IPS-20b (cell line): ENCODE measurements around the gene PLXNA4.

Experiments
- H3K27ac ChIP-seq: one replicate; pipeline ENCODE4 v1.5.1; 2013; ENCODE audit warnings: low read length
- H3K27me3 ChIP-seq: 2 replicates; pipeline ENCODE4 v1.6.1; 2013; ENCODE audit warnings: mild to moderate bottlenecking, low read length, inconsistent platforms; ENCODE audit not compliant: insufficient read depth
- H3K36me3 ChIP-seq: 2 replicates; pipeline ENCODE4 v1.6.1; 2013; ENCODE audit warnings: low read depth, mild to moderate bottlenecking, inconsistent platforms, low read length, moderate library complexity; ENCODE audit not compliant: insufficient read depth
- H3K4me1 ChIP-seq: 2 replicates; pipeline ENCODE4 v1.6.1; 2013; ENCODE audit warnings: mild to moderate bottlenecking, control low read depth, inconsistent platforms, low read length, moderate library complexity; ENCODE audit not compliant: insufficient read depth
- H3K4me3 ChIP-seq: 2 replicates; pipeline ENCODE4 v1.5.1; 2013; ENCODE audit warnings: mild to moderate bottlenecking, low read length, inconsistent platforms
- H3K9ac ChIP-seq: 2 replicates; pipeline ENCODE4 v1.6.1; 2013; ENCODE audit warnings: low read depth, mild to moderate bottlenecking, inconsistent platforms, low read length, moderate library complexity
- H3K9me3 ChIP-seq: 2 replicates; pipeline ENCODE4 v1.6.1; 2013; ENCODE audit warnings: mild to moderate bottlenecking, low read depth, low read length, inconsistent platforms; ENCODE audit not compliant: insufficient read depth

Gene PLXNA4

DNA sequence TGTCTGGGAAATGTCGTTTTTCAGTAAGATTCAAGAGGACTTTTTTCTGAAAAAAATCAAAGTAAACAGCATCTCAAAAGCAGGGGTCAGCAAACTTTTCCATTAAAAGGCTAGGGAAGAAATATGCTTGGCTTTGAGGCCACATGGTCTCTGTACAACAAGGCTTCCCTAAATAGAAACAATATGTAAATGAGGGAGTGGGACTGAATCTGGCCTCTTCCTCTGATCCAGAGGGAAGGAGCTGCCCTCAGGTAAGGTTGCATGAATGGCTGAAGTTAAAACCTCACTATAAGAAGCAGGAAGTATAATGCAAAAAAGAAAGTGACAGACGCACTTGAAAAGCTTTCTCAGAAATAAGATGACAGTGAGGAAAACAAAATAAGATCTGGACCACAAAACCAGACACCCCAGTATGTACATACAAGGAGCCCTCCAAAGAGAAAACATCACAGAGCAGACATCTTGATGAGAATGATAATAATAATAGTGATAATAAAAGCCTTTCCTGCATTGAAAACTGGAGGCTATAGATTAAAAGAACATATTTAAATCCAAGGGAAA lies 115.2 kb downstream of the PLXNA4 start:
- Histone ChIP-seq H3K9ac (no peak overlapping the region), H3K27ac (no peak overlapping the region), H3K9me3 (no peaks in the 10 kb centered on the region), H3K4me1 (peaks cover 7% of the 10 kb centered on the region; the same call in 1 of the 2 replicates), H3K4me3 (no peak overlapping the region), H3K36me3 (no peaks in the 10 kb centered on the region), H3K27me3 (no peaks in the 10 kb centered on the region)

DNA sequence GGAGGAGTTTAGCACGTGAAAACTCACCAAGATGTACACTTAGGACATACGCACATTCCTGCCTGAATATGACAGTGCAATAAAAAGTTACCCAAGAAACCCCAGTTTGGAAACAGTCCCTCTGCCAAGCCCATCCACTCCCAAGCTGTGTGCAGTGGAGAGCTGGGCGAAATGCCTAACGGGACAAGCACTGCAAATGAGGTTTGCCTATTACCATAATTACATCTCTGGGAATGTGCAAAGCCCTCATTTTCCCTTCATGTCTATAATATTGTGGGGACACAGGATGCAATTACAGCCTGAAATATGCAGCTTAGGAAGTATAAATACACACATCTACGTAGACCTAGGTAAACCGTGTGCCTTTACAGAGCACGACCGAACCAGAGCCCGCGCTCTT lies 117.5 kb downstream of the PLXNA4 start:
- Histone ChIP-seq H3K36me3 (no peaks in the 10 kb centered on the region), H3K9me3 (no peaks in the 10 kb centered on the region), H3K9ac (no peak overlapping the region), H3K27ac (no peak overlapping the region), H3K4me3 (no peak overlapping the region), H3K27me3 (no peaks in the 10 kb centered on the region), H3K4me1 (peaks cover 7% of the 10 kb centered on the region; the same call in 1 of the 2 replicates)

DNA sequence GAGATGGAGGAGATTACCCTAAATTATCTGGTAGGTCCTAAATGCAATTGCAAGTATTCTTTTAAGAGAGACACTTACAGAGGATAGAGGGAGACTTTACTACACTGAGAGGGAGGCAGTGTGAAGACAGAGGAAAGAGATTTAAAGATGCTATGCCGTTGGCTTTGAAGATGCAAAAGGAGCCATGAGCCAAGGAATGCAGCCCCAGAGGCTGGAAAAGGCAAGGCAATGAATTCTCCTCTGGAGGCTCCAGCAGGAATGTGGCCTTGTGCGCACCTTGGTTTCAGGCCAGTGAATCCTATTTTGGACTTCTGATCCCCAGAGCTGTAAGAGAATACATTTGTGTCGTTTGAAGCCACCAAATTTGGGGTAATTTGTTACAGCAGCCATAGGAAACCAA lies 118.6 kb downstream of the PLXNA4 start:
- Histone ChIP-seq H3K9ac (no peak overlapping the region), H3K4me1 (peaks cover 7% of the 10 kb centered on the region; the same call in 1 of the 2 replicates), H3K27ac (no peak overlapping the region), H3K4me3 (no peak overlapping the region), H3K9me3 (no peaks in the 10 kb centered on the region), H3K27me3 (no peaks in the 10 kb centered on the region), H3K36me3 (no peaks in the 10 kb centered on the region)

- H3K9ac ChIP-seq, result no peak overlapping the region
- no peaks in the 10 kb centered on the region for H3K36me3 ChIP-seq
- H3K9me3 ChIP-seq, result no peaks in the 10 kb centered on the region
- H3K27me3 ChIP-seq, result no peaks in the 10 kb centered on the region
- H3K27ac ChIP-seq, result no peak overlapping the region
- H3K4me1 ChIP-seq, result peaks cover 7% of the 10 kb centered on the region; the same call in 1 of the 2 replicates
- no peak overlapping the region for H3K4me3 ChIP-seq
Measured at GRCh38 chr7:132456418-132456817, 119.9 kb downstream of the PLXNA4 start.

DNA sequence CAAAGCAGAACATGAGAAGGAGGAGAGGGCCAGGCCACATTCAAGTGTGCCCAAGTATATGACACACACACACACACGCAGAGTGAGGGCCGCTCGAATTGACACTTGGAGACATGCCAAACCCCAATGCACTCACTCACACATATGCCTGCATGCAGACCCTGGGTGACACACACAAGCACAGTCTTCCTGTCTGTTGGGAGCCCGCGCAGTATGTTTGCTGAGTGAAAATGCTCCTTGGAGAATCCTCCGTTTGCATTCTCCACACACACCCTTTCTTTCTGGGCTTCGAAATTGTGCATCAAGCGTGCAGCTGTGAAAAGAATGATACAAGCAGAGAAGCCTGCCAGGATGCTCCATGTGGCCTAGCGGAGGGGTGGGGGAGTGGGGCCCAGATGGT lies 120.9 kb downstream of the PLXNA4 start:
- Histone ChIP-seq H3K27ac (no peak overlapping the region), H3K9me3 (no peaks in the 10 kb centered on the region), H3K4me3 (no peak overlapping the region), H3K4me1 (no peaks in the 10 kb centered on the region; the same call in 1 of the 2 replicates), H3K36me3 (no peaks in the 10 kb centered on the region), H3K27me3 (no peaks in the 10 kb centered on the region), H3K9ac (no peak overlapping the region)

- H3K36me3 ChIP-seq, result no peaks in the 10 kb centered on the region
- no peaks in the 10 kb centered on the region for H3K27me3 ChIP-seq
- H3K9me3 ChIP-seq, result no peaks in the 10 kb centered on the region
- H3K9ac ChIP-seq, result no peak overlapping the region
- no peaks in the 10 kb centered on the region for H3K4me1 ChIP-seq
- H3K4me3 ChIP-seq, result no peak overlapping the region
- no peak overlapping the region for H3K27ac ChIP-seq
Measured at GRCh38 chr7:132453826-132454225, 122.4 kb downstream of the PLXNA4 start.

DNA sequence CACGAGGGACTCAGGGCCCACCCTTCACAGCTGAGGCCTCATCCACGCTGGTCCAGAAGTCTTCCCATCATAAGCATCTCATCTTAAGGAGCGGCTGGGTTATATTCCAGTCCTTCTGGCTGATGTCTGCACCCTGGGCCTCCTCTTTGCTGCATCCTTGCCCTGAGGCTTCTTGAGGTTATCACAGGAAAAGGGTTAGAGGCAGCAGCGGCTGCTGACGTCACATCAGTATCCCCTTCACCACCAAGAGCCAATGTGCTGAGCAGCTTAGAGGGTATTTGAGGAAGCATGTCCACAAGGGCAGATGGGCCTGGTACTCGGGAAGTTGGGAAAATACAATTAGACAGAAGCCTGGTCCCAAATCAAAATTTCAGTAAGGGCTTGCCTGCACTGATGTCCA lies 125.1 kb downstream of the PLXNA4 start:
- H3K9me3 ChIP-seq, result no peaks in the 10 kb centered on the region

GRCh38 chr7:132450696-132451095 lies 125.6 kb downstream of the PLXNA4 start:
- H3K4me3 ChIP-seq, result no peak overlapping the region
- H3K36me3 ChIP-seq, result no peaks in the 10 kb centered on the region
- H3K4me1 ChIP-seq, result no peaks in the 10 kb centered on the region
- no peak overlapping the region for H3K27ac ChIP-seq
- no peak overlapping the region for H3K9ac ChIP-seq
- no peaks in the 10 kb centered on the region for H3K9me3 ChIP-seq
- H3K27me3 ChIP-seq, result no peaks in the 10 kb centered on the region

More for the DNA sequence above, 125.1 kb downstream of the PLXNA4 start:
- Histone ChIP-seq H3K4me1 (no peaks in the 10 kb centered on the region), H3K27me3 (no peaks in the 10 kb centered on the region), H3K4me3 (no peak overlapping the region), H3K9ac (no peak overlapping the region), H3K27ac (no peak overlapping the region), H3K36me3 (no peaks in the 10 kb centered on the region)

DNA sequence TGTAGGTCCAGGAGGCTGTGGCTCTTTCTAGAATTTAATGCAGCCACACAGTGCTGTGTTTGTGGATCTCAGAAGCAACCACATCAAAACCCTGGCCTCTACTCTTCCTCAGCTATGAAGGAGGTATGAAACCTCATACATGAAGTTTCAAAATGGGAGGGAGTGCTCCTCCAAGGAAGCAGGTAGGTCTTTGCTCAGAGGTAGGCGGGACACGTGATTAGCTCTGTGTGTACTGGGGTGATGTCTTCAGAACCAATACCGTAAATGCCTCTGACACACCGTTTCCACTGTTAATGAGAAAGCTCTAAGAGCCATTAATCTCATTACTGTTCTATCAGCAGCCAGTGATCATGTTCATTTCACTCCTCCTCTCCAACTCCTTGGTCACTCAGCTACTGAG lies 126.1 kb downstream of the PLXNA4 start:
- Histone ChIP-seq H3K4me3 (no peak overlapping the region), H3K36me3 (no peaks in the 10 kb centered on the region), H3K9ac (no peak overlapping the region), H3K9me3 (no peaks in the 10 kb centered on the region), H3K4me1 (no peaks in the 10 kb centered on the region), H3K27me3 (no peaks in the 10 kb centered on the region), H3K27ac (no peak overlapping the region)

- H3K27ac ChIP-seq, result no peak overlapping the region
- no peak overlapping the region for H3K9ac ChIP-seq
- H3K36me3 ChIP-seq, result no peaks in the 10 kb centered on the region
- H3K4me1 ChIP-seq, result no peaks in the 10 kb centered on the region
- no peaks in the 10 kb centered on the region for H3K27me3 ChIP-seq
- no peak overlapping the region for H3K4me3 ChIP-seq
- no peaks in the 10 kb centered on the region for H3K9me3 ChIP-seq
Measured at GRCh38 chr7:132446666-132447278, 129.5 kb downstream of the PLXNA4 start.

GRCh38 chr7:132446260-132446659 lies 130.0 kb downstream of the PLXNA4 start:
- Histone ChIP-seq H3K27me3 (no peaks in the 10 kb centered on the region), H3K4me3 (no peak overlapping the region)

DNA sequence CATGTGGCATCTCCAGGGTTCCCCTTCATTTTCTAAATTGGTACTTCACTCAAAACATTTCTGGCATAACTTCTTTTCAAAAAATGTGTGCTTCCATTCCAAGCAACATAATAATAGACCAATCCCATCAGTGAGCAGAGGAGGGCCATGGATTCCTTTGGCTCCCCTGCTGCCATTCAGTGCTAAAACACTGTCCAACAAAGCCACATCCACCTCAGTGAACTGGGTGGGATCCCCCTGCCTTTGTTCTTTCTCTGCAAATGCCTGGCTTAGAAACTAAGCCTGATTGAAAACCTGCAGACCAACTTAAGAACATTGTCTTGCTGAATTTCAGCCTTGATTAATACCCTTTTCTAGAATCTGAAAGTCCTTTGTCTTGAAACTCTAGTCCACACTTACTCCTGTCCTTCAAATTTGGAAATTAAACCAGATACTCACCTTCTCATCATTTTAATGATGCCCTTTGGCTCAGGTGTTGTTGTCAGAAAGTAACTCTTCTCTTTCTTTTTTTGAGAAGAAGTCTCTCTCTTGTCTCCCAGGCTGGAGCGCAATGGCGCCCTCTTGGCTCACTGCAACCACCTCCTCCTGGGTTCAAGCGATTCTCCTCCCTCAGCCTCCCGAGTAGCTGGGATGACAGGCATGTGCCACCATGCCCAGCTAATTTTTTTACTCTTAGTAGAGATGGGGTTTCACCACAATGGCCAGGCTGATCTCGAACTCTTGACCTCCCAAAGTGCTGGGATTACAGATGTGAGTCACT lies 132.3 kb downstream of the PLXNA4 start:
- Histone ChIP-seq H3K4me1 (no peaks in the 10 kb centered on the region), H3K9ac (no peak overlapping the region), H3K27ac (no peak overlapping the region), H3K27me3 (no peaks in the 10 kb centered on the region), H3K36me3 (no peaks in the 10 kb centered on the region), H3K9me3 (no peaks in the 10 kb centered on the region), H3K4me3 (no peak overlapping the region)

More at GRCh38 chr7:132446260-132446659, 130.0 kb downstream of the PLXNA4 start:
- no peaks in the 10 kb centered on the region for H3K36me3 ChIP-seq
- H3K9ac ChIP-seq, result no peak overlapping the region
- H3K4me1 ChIP-seq, result no peaks in the 10 kb centered on the region
- no peak overlapping the region for H3K27ac ChIP-seq
- H3K9me3 ChIP-seq, result no peaks in the 10 kb centered on the region
